PC-9 (cell line): ENCODE measurements around the gene UTP4.

Source experiments
- EZH2 ChIP-seq: fragments of 200-600 bp; sonication (generic); IDR thresholded peaks from 2 replicates; pipeline ENCODE4 v1.8.0; 2017; ENCODE audit warnings: antibody characterized with exemption, low read depth
- TF ChIP-seq, protein P1 (sequence below): fragments of 200-600 bp; sonication (generic); conservative IDR thresholded peaks from 2 replicates; pipeline ENCODE4 v1.6.1; 2017; ENCODE audit warnings: mixed run types, antibody characterized with exemption, mild to moderate bottlenecking, moderate library complexity

DNA sequence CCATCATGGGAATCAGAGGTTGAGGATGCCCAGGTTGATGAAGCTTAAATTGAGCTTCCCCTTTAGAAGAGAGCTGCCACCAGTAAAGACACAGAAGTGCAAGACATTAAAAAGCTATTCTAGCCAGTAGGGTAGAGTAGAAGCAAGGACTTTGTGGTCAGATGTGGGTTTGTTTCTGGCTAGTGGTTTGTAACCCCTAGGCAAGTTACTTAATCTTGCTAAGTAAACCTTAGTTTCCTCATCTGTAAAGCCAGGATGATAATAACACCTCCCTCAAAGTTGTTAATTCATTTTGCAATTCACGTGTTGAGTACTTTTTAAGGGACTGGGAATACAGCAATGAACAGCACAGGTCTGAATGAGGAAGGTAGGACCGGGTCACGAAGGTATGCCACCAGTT lies 58.1 kb downstream of the UTP4 start:
- no peak for TF ChIP-seq EZH2
- TF ChIP-seq, protein P1, sequence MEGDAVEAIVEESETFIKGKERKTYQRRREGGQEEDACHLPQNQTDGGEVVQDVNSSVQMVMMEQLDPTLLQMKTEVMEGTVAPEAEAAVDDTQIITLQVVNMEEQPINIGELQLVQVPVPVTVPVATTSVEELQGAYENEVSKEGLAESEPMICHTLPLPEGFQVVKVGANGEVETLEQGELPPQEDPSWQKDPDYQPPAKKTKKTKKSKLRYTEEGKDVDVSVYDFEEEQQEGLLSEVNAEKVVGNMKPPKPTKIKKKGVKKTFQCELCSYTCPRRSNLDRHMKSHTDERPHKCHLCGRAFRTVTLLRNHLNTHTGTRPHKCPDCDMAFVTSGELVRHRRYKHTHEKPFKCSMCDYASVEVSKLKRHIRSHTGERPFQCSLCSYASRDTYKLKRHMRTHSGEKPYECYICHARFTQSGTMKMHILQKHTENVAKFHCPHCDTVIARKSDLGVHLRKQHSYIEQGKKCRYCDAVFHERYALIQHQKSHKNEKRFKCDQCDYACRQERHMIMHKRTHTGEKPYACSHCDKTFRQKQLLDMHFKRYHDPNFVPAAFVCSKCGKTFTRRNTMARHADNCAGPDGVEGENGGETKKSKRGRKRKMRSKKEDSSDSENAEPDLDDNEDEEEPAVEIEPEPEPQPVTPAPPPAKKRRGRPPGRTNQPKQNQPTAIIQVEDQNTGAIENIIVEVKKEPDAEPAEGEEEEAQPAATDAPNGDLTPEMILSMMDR, result no peak
